ENCODE data around the gene CACNA2D1.

- TF ChIP-seq POLR2A (IDR thresholded peaks at IDR 0.05) (no peak), POLR2AphosphoS5 (IDR thresholded peaks at IDR 0.05) (no peak)
- TF ChIP-seq, protein P1, sequence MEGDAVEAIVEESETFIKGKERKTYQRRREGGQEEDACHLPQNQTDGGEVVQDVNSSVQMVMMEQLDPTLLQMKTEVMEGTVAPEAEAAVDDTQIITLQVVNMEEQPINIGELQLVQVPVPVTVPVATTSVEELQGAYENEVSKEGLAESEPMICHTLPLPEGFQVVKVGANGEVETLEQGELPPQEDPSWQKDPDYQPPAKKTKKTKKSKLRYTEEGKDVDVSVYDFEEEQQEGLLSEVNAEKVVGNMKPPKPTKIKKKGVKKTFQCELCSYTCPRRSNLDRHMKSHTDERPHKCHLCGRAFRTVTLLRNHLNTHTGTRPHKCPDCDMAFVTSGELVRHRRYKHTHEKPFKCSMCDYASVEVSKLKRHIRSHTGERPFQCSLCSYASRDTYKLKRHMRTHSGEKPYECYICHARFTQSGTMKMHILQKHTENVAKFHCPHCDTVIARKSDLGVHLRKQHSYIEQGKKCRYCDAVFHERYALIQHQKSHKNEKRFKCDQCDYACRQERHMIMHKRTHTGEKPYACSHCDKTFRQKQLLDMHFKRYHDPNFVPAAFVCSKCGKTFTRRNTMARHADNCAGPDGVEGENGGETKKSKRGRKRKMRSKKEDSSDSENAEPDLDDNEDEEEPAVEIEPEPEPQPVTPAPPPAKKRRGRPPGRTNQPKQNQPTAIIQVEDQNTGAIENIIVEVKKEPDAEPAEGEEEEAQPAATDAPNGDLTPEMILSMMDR (IDR thresholded peaks at IDR 0.05) = no peak
These were observed 66.8 kb downstream of the CACNA2D1 start for GRCh38 chr7:82376739-82377138.
